HG03060 (cell line): ENCODE data around the gene CRADD.
"Not testable (repeated sequence)": the region's sequence is repeated elsewhere in the genome, so short reads cannot be mapped to it uniquely, and the experiment has no call there.

Experiments
- ATAC-seq: cut with Tn5 transposase; IDR thresholded peaks from one replicate; pipeline ENCODE4 v1.9.1; 2021; ENCODE audit warnings: low read depth, moderate number of reproducible peaks; ENCODE audit not compliant: unreplicated experiment

Gene CRADD

DNA sequence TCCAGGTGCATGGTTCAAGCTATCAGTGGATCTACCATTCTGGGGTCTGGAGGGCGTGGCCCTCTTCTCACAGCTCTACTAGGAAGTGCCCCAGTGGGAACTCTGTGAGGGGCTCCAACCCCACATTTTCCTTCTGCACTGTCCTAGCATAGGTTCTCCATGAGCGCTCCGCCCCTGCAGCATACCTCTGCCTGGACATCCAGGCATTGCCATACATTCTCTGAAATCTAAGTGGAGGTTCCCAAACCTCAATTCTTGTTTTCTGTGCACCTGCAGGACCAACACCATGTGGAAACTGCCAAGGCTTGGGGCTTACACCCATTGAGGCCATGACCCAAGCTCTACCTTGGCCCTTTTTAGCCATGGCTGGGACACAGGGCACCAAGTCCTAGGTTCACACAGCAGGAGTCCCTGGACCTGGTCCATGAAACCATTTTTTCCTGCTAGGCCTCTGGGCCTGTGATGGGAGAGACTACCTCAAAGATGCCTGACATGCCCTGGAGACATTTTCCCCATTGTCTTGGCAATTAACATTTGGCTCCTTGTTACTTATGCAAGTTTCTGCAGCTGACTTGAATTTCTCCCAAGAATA, 76.8 kb downstream of the CRADD start:
- ATAC-seq = no peak

DNA sequence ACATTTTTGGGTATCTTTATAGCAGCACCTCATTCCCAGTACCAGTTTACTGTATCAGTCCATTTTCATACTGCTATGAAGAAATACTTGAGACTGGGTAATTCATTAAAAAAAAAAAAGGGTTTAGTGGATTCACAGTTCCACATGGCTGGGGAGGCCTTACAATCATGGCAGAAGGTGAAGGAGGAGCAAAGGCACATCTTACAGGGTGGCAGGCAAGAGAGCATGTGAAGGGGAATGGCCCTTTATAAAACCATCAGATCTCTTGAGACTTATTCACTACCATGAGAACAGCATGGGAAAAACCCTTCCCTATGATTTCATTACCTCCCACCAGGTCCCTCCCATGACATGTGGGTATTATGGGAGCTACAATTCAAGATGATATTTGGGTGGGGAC, 77.7 kb downstream of the CRADD start:
- not testable (repeated sequence) for ATAC-seq

DNA sequence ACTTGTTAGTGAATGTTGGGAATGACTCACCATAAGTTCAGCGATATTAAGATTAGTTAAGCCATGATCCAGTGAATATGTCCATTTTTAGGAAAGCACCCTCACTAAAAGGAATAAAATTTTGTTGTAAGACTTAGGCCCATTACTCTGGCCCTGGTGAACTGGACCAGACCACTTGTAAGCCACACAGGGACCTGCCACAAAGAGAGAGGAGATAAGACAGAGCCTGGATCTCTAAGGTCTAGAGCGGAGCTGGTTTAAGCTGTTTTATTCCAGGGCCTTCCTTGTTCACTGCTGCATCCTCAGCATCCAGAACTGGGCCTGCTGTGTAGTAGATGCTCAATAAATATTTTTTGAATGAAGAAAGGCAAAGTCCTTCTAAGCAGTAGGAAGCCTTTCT, 79.1 kb downstream of the CRADD start:
- ATAC-seq = no peak

DNA sequence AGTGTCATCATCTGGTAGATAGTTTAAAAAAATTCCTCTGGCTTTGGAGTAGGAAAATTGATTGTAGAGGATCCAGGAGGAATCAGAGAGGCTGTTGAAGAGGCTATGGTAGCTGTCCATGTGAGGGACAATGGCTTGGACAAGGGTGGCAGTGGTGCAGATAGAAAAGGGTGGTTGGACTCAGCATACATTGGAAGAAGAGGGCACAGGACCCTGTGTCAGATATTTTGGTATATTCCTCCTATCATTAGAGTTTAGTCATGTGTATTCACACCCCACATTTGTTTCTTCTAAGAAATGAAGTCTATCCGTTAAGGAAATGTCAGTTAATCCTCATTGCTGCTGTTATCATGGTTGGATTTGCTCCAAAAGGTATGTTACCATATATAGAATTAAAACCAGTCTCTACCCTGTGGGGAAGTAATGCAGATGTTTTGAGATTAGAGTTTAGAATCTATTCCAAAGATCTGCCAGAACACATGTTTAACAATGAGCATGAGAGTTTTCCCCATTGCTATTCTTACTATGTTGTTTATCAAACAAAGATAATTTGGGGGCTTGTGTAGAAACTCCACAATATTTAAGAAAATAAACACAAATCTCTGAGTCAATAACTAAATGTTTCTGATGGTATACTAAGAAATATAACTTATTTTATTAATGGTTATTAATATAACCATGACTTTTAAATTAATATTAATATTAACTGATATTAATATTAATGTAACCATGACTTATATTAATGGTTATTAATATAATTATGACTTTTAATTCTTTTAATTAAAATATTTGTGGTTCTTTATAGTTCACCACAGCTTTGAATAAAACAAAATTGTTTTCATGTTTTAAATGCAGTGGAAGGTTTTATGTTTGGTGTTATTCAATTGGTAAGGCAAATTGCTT, 80.9 kb downstream of the CRADD start:
- ATAC-seq = no peak

DNA sequence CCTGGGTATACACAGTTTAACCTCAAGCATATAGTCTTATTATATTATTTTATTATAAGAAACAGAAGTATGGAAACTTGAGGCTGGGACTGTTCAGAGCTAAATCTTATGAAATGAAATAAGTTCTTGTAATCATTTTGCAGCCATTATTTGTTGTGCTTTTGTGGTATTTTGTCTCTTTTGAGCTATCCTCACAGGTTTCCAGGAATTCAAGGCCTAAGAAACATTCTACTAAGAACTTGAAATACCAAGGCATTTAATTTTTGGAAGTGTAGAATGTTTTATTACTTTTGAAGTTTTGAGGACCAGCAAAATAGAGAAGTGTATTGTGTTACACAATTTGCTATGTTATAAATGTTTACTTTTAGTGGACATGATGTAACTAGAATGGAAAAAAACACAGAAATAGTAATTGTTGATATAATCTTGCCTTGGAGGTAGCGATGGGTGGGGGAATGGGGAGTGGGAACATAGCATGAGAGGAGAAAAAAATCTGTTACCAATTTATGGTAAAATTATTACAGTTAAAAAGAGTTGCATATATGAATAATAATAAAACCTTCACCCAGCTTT, 81.7 kb downstream of the CRADD start:
- no peak for ATAC-seq

DNA sequence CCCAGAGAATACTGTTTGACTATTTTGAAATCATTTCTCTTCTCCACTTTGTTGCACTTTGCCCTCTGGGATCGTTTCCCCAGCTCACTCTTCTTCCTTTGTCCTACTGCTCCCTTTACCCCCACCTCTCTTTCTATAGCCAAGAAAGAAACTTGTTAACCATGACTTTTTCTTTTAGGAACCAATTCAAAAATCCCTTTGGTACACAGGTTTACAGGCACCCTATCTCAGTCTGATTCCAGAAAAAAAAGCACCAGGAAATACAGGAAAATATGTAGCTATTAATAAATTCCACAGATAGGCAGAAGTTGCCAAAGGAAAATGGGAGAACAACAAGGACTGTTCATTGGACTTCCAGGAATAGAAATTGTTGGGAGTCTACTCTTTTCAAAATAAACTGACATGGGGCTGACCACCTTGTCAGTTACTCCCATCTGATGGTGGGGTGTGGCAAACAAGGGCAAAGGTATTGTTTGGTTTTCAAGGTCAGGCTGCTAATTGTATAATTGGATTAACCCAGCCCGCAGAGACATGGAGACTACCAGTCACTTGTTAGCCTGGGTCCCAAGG, 82.4 kb downstream of the CRADD start:
- ATAC-seq = no peak

DNA sequence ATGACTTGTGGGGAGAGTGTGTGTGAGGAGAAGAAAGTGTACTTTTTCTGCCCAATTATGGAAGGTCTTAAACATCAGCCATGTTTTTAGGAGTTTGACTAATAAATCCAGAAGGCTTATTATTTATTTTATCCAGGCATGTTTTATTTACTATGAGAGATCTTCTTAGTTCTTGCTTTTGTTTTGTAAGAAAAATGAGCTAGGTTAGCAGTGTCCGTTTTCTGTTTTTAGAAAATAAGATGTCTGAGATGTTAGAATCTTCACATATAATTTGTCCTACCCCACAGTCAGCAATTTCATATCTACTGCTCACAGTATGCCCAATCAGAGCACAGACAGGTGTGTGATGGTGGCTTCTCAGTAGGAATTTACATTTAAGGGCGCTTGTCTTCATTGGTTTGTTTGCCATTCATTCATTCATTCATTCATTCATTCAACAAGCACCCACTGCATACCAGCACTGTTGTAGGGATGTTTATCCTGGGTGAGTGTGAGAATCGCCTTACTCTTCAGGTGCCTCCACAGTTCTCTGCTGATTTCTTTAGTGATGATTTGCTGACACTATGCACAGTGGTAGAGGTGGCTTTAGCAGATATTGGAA, 83.2 kb downstream of the CRADD start:
- no peak for ATAC-seq

DNA sequence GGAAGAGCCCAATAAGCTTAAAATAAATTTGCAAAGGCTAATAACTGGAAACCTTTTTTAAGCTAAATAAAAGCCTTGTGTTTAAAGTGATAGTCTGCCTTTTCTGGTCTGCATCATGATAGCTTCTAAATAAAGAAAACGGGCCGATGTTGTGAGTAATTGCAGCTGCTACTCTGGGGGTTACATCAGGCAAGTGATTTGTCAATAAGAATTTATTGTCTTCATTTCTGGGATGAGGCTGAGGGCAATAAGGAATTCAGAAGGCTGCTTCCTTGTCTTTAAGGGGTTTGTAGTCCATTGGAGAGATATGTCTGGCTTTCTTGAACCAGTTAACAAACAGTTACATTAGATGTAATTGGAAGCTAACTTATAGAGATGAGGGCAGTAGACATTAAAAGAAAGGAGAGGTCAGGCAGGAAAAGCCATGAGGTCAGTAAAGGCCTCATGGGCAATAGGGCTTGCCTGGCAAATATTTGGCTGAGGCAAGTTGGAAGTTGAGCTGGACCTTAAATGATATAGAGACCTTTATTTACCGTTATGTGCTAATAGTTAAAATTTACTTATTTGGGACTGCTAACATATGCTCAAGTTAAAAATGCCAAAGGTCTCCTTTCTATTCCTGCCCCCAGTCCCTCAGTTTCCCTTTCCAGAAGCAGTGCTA, 85.0 kb downstream of the CRADD start:
- no peak for ATAC-seq

DNA sequence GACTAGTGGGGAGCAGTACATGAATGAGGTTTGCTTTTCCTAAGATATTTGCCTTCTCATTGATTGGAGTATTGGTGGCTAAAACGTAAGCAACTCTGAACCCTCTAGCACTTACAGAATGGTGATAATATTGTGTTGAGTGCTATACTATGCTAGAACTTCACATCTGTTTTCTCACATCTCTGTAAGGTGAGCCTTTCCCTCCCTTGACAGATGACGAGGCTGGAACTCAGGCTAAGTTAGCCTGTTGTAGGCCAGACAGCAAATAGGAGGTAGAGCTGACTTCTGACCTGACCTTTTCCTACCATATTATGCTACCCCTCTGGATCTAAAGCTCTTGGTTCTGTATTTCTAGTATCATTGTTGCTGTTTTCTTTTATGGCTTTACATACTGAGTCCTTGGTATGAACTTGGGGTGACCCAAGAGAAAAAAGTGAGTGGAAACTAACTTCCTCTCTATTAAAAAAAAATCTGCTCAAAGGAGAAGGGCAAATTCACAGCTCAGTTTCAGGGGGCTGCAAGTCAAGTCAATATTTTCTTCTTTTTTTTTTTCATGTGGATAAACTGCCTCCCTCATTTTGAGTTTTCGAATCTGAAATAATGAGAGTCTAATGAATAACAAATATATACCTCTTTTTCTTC, 85.9 kb downstream of the CRADD start:
- no peak for ATAC-seq

DNA sequence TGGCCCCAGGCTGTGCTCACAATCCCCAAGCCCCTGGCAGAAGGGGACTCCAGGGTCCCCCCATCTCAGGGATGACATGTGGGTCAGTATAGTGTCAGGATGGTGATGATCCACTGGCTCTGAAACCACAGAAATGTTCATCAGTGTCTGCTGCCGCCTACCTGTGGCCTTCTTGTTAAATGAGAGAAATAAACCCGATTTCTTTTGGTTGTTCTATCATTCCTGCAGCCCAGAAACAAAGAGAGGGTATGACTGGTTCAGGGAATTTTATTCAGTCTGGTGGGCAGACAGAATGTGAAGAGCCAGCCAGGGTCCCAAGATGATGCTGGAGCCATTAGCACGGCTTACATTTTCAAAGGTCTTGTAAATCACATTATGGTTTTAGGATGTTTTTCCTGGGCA, 86.6 kb downstream of the CRADD start:
- ATAC-seq = no peak

DNA sequence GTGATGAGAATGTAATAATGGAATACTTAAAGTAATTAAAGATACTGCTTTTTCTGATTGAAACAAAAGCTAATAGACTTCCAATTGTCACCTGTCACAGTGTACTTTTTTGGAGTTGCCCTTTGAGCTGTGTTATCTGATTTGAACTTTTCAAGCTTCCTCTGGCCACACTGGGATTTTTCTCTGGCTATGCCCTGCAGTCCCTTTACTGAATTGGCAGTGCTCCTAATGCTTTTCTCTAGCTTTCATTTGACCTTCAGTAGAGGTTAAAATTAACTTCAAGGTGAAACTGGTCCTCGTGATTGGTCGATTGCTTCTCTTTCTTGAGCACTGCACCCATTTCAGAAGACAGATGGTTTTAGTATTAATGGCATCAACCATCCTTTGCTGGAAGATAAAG, 89.2 kb downstream of the CRADD start:
- ATAC-seq = no peak

DNA sequence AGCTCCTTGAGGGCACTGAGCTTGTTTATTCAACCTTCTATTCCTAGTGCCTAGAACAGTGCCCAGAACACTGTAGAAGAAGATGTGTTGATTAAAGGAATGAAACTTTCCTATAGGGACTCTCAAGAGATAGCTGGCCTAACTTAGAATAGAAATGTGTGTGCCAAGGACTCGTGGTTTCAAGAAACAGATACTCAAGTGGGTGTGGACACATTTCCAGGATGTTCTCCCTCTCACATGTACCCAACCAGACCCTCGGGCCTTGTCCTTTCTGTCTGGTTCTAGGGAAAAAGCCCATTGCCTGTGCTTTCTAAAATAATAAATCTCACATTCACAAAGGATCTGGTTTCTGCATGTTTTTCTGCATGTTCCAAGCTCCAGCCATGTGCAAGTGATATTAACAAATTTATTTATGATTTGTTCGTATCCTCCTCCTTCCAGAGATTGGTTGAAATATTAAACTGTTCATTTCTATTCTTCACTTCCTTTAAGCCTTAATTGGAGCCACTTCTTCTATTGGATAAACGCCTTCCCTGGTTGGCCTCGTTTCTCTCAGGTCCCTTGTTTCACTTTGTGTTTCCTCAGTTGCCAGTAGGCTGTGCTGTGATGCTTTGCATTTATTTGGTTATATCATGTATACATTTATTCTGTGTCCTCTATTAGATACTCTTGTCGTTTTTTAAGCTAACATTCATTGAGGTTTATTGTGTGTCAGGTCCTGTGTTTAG, 89.8 kb downstream of the CRADD start:
- no peak for ATAC-seq

DNA sequence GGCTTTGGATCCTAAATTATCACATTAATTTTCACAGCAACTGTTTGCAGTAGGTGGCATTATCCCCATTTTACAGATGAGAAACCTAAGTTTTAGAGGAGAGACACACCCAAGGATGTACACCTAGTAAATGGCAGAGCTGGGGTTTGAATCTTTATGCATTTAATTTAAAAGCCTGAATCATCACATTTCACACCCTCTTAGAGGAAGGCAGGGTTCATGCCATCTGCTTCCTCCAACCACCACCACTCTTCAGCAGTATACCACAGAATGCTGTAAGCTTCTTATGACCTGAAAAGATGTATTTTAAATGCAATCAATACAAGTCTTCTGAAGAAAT, 90.3 kb downstream of the CRADD start:
- no peak for ATAC-seq

DNA sequence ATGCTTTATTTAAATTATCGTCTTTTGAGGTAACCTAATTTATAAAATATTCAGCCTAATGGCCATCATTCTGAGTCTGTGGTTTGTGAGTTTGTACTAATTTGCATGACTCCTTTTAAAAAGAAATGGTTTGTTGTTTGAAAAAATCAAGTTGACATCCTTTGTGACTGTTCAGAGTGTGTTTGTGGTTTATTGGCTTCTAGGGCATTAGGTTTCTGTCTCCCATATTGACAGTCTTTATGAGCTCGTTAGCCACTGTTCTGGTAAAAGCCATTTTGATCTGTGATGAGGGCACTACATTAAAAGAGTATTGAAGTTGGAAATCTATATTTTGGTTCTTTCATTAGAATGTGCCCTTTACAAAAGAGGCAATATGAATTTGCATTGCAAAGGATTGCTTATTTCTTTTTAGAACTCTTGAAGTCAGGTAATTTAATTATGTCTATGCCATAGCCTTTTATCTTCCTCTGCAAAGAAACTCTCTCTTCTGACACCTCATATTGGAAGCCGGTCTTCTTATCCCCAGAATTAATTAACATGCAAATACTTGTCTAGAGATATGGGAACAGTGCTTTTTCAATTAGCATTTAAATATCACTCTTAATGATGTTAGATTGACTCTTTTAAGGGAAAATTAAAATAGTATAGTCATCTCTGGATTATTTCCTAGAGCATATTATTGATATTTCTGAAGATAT, 95.0 kb downstream of the CRADD start:
- ATAC-seq = no peak

DNA sequence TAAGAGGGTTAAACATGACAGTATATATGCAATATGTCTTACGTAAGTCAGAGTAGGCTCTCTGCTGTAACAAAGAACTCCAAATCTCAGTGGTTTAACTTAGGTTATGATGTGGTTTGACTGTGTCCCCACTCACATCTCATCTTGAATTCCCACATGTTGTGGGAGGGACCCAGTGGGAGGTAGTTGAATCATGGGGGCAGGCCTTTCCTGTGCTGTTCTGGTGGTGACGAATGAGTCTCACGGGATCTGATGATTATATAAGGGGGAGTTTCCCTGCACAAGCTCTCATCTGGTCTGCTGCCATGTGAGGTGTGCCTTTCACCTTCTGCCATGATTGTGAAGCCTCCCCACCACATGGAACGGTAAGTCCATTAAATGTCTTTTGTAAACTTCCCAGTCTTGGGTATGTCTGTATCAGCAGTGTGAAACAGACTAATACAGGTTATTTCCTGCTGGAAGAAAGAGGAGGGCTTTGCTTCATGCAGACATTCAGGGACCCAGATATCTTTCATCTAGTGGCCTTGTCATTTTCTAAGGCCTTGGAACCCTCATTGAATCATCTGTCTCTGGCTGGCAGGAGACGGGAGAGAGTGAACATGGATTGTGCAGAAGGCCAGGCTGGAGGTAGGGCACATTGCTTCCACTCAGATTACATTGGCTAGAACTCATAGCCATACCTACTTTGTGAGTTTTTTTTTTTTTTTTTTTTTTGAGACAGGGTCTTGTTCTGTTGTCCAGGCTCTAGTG, 96.1 kb downstream of the CRADD start:
- ATAC-seq = no peak

DNA sequence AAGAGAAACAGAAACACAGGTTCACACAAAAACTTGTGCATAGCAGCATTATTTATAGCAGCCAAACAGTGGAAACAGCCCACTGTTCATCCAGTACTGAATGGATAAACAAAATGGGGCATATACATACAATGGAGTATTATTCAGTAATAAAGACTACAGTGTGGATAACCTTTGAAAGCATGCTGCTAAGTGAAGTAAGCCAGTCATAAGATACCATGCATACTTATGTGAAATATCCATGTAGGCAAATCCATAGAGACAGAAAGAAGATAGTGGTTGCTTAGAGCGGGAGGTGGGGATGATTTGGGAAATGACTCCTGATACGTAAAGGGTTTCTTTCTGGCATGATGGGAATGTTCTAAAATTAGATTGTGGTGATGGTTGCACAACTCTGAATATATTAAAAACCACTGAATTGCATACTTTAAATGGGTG, 99.4 kb downstream of the CRADD start:
- no peak for ATAC-seq

DNA sequence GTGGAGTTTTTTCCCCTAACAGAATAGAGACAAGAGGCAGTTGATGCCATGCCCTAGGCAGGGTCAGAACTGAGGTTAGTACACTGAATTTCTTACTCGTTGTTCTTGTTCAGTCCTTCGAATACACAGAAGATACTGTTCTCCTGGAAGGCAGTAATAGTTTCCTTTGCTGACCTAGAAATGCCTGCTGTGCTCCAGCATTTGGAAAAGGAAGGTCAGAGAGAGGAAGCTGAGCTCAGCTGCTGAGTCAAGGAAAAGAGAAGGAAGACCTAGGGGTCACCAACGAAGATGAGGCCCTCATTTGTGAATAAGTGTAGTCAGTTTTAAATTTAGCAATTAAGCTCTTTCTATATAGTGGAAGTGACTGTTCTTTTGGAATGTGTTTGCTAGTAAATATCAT, 100.1 kb downstream of the CRADD start:
- ATAC-seq = no peak

DNA sequence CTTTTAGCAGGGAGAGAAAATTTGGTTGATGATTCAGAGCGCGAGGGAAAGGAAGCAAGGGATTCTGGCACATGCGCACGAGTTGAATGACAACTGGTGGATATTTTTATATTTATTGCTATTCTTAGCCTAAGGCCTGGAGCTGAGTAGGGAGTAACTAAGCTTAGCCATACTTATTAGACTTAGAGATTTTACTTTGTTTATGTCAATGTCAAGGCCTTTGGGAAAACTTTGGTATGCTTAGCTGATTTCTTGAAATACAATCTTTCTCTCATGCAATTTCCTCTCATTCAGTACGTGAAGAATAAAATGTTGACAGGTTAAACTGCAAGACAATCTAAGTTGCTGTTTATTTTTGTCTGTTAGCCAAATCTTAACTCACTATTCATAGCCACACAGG, 101.1 kb downstream of the CRADD start:
- ATAC-seq = no peak
